ENCODE results near the gene NDUFS2. TPM values are rescaled to one million over a fixed set of nuclear protein-coding genes. Genes with fewer than 3 reads are reported as not detected.
"Not testable (repeated sequence)": the region's sequence is repeated elsewhere in the genome, so short reads cannot be mapped to it uniquely, and the experiment has no call there.

The NDUFS2 gene
- total RNA-seq, 2 donors from 2014 or later = 83.5 to 100.0 TPM

DNA sequence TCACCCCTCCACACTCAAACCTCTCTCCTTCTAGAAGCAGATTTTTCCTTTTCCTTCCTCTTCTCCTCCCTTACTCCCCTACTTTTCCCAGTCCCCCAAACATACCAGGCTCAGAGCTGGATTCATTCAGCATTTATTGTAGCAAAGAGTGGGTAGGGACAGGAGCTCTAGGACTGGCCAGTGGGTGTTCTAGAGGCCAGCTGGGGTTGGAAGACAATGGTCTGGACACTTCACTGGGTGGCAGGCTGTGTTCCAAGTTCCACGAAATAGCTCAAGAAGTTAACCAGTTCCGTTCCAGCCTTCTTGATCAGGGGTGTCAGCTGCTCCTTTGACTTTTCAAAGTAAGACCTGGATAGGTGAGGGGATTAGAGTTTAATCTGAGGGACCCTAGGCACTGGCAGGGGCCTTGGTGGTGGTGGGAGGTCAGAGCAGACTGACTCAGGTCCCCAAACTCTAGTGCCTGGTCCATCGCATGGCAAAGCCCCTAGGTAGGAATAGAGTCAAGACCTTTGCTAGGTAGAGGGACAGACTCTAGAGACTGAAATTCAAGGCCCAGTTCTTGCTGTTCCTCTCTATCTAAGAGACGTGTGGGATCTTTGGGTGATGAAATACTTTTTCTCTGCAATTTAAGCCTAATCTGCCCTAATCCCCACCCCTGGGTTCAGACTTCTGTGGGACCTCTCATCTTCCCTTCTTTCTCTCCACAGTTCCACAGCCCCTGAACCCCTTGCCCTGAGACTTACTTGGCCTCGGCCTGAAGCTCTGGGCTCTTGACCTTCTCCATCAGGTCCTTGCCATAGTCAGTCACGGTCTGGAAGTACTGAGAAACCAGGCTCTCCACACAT lies 20.2 kb downstream of the NDUFS2 start:
- H3K27me3 ChIP-seq (ENCODE audit: control insufficient read depth, insufficient read depth, low read length, poor library complexity, severe bottlenecking) = no peaks in the 10 kb centered on the region
- Mint-ChIP-seq H3K36me3 (ENCODE audit: low read depth) (peaks cover 12% of the 10 kb centered on the region), H3K27ac (no peak overlapping the region), H3K27me3 (ENCODE audit: insufficient read depth) (no peaks in the 10 kb centered on the region), H3K9me3 (no peaks in the 10 kb centered on the region), H3K4me3 (peak overlapping the region; percentile 48), H3K4me1 (peaks cover 72% of the 10 kb centered on the region)
- H3K9me3 ChIP-seq (ENCODE audit: control insufficient read depth, low read length) = no peaks in the 10 kb centered on the region
- H3K4me3 ChIP-seq (ENCODE audit: low read length) = peak overlapping the region; percentile 76
- H3K36me3 ChIP-seq (ENCODE audit: control insufficient read depth, insufficient read depth, low read length) = no peaks in the 10 kb centered on the region
- DNase-seq = no peak
- TF ChIP-seq, protein P1, sequence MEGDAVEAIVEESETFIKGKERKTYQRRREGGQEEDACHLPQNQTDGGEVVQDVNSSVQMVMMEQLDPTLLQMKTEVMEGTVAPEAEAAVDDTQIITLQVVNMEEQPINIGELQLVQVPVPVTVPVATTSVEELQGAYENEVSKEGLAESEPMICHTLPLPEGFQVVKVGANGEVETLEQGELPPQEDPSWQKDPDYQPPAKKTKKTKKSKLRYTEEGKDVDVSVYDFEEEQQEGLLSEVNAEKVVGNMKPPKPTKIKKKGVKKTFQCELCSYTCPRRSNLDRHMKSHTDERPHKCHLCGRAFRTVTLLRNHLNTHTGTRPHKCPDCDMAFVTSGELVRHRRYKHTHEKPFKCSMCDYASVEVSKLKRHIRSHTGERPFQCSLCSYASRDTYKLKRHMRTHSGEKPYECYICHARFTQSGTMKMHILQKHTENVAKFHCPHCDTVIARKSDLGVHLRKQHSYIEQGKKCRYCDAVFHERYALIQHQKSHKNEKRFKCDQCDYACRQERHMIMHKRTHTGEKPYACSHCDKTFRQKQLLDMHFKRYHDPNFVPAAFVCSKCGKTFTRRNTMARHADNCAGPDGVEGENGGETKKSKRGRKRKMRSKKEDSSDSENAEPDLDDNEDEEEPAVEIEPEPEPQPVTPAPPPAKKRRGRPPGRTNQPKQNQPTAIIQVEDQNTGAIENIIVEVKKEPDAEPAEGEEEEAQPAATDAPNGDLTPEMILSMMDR (conservative IDR thresholded peaks at IDR 0.05) = no peak
- no peak overlapping the region for H3K9ac ChIP-seq (ENCODE audit: extremely low read depth, low read length, poor library complexity, severe bottlenecking)
- H3K27ac ChIP-seq (ENCODE audit: low read depth, low read length) = no peak overlapping the region
- 97% methylated on average over 3 to 6 of the region's 6 CpGs for WGBS, 2 experiments (ENCODE audit: insufficient coverage in 1 of 2, insufficient read length in 1 of 2)
- H3K4me1 ChIP-seq (ENCODE audit: control insufficient read depth, insufficient read depth, low read length) = peaks cover 14% of the 10 kb centered on the region

- Mint-ChIP-seq H3K36me3 (ENCODE audit: low read depth) (peaks cover 20% of the 10 kb centered on the region), H3K4me1 (peaks cover 57% of the 10 kb centered on the region), H3K27me3 (ENCODE audit: insufficient read depth) (no peaks in the 10 kb centered on the region), H3K4me3 (peak overlapping the region; percentile 48), H3K27ac (peak overlapping the region; percentile 85), H3K9me3 (no peaks in the 10 kb centered on the region)
- H3K27ac ChIP-seq (ENCODE audit: low read depth, low read length) = no peak overlapping the region
- no peaks in the 10 kb centered on the region for H3K9me3 ChIP-seq (ENCODE audit: control insufficient read depth, low read length)
- peaks cover 14% of the 10 kb centered on the region for H3K4me1 ChIP-seq (ENCODE audit: control insufficient read depth, insufficient read depth, low read length)
- H3K9ac ChIP-seq (ENCODE audit: extremely low read depth, low read length, poor library complexity, severe bottlenecking) = no peak overlapping the region
- peak; percentile 71 for DNase-seq
- 87 to 97% methylated on average over 4 to 7 of the region's 7 CpGs for WGBS, 2 experiments (ENCODE audit: insufficient coverage in 1 of 2, insufficient read length in 1 of 2)
- TF ChIP-seq, protein P1 (conservative IDR thresholded peaks at IDR 0.05) = no peak
- peaks cover 13% of the 10 kb centered on the region for H3K36me3 ChIP-seq (ENCODE audit: control insufficient read depth, insufficient read depth, low read length)
- H3K27me3 ChIP-seq (ENCODE audit: control insufficient read depth, insufficient read depth, low read length, poor library complexity, severe bottlenecking) = no peaks in the 10 kb centered on the region
- peak overlapping the region; percentile 76 for H3K4me3 ChIP-seq (ENCODE audit: low read length)
Observed at GRCh38 chr1:161223805-161224694, 21.9 kb downstream of the NDUFS2 start.

- not testable (repeated sequence) for H3K9me3 Mint-ChIP-seq
Observed at GRCh38 chr1:161224695-161225087, 22.5 kb downstream of the NDUFS2 start.

More at GRCh38 chr1:161224695-161225087, 22.5 kb downstream of the NDUFS2 start:
- WGBS, 2 experiments (ENCODE audit: insufficient coverage in 1 of 2, insufficient read length in 1 of 2) = 87 to 95% methylated on average over 12 to 13 of the region's 13 CpGs
- Mint-ChIP-seq H3K27ac (peak overlapping the region; percentile 85), H3K36me3 (ENCODE audit: low read depth) (peaks cover 20% of the 10 kb centered on the region), H3K4me1 (peaks cover 51% of the 10 kb centered on the region)
- not testable (repeated sequence) for H3K27ac ChIP-seq (ENCODE audit: low read depth, low read length); H3K9me3 ChIP-seq (ENCODE audit: control insufficient read depth, low read length); H3K4me3 Mint-ChIP-seq; H3K27me3 Mint-ChIP-seq (ENCODE audit: insufficient read depth); H3K9ac ChIP-seq (ENCODE audit: extremely low read depth, low read length, poor library complexity, severe bottlenecking); H3K27me3 ChIP-seq (ENCODE audit: control insufficient read depth, insufficient read depth, low read length, poor library complexity, severe bottlenecking); DNase-seq; H3K4me3 ChIP-seq (ENCODE audit: low read length)
- H3K36me3 ChIP-seq (ENCODE audit: control insufficient read depth, insufficient read depth, low read length) = peaks cover 14% of the 10 kb centered on the region
- H3K4me1 ChIP-seq (ENCODE audit: control insufficient read depth, insufficient read depth, low read length) = peaks cover 14% of the 10 kb centered on the region
